ENCODE data around the gene CAST. TPM values are rescaled to one million over a fixed set of nuclear protein-coding genes. Genes with fewer than 3 reads are reported as not detected.
A peak's percentile ranks its signal among the peaks of the same experiment; 100 is the strongest.

The CAST gene, protein sequence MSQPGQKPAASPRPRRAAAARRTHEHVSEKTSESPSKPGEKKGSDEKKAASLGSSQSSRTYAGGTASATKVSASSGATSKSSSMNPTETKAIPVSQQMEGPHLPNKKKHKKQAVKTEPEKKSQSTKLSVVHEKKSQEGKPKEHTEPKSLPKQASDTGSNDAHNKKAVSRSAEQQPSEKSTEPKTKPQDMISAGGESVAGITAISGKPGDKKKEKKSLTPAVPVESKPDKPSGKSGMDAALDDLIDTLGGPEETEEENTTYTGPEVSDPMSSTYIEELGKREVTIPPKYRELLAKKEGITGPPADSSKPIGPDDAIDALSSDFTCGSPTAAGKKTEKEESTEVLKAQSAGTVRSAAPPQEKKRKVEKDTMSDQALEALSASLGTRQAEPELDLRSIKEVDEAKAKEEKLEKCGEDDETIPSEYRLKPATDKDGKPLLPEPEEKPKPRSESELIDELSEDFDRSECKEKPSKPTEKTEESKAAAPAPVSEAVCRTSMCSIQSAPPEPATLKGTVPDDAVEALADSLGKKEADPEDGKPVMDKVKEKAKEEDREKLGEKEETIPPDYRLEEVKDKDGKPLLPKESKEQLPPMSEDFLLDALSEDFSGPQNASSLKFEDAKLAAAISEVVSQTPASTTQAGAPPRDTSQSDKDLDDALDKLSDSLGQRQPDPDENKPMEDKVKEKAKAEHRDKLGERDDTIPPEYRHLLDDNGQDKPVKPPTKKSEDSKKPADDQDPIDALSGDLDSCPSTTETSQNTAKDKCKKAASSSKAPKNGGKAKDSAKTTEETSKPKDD
- 50.3 and 52.3 TPM in 2 replicates for total RNA-seq (2021)
- long read RNA-seq, full-length matches to known transcripts, result 16 of 101 reads
- long read RNA-seq, partial matches to known transcripts, result 40 of 101 reads
- long read RNA-seq, other reads (novel, unspliced or antisense), result 45 of 101 reads

DNA sequence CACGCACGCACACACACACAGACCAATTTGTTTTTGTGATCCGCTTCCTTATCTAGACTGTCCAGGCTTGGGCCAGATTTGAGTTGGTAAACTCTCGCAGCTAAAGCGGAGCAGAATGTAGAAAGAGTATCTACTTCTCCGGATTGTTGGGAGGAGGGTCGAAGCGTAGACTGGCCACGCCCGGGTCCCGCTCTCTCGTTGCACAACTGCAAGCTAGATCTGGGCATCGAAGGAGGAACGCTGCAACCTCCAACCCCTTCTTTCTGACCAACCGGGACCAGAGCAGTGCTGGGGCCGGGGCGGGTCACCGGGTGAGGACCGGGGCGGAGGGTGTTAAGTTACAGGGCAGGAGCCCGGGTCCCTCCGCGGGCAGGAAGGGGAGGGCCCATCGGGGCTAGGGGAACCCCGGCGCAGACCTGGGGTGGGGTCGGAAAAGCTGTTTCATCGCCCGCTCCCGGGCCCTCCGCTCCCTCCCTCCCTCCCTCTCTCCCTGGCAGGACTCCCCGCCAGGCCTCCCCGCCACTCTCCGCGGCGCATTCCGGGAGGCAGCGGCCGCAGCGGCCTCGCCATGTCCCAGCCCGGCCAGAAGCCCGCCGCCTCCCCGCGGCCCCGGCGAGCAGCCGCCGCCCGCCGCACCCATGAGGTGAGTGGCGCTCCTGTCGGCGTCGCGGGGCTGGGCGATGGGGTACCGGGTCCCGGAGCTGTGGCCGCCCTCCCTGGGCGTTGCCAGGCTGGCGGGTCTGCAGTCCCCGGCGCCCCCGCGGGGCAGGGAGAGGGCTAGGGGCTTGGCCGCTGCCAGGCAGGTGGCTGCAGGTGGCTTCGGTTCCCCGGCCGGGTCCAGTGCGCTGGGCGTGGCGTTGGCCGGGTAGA, at the start of gene CAST:
CAST (plus strand) TSS at position 522 of the 870 bp plus-strand sequence; CDS start at position 569, 47 bp downstream.
- Histone ChIP-seq H2BK20ac (ENCODE audit: low read depth, low read length, poor library complexity, severe bottlenecking) (no peak within 1 kb of the TSS), H3K9ac (ENCODE audit: extremely low read depth, insufficient read length, low read length) (no peak within 1 kb of the TSS), H3K79me2 (ENCODE audit: insufficient read depth, low read length) (no peaks in the 10 kb centered on the region), H3K18ac (ENCODE audit: insufficient read length, low read depth, low read length) (peak within 1 kb of the TSS; percentile 43), H2BK120ac (ENCODE audit: low read depth, low read length, poor library complexity, severe bottlenecking) (no peak within 1 kb of the TSS), H2BK5ac (ENCODE audit: insufficient read length, low read length) (no peak within 1 kb of the TSS), H3K23me2 (ENCODE audit: insufficient read length, low read depth, low read length, poor library complexity, severe bottlenecking) (peaks cover 22% of the 10 kb centered on the region), H4K5ac (ENCODE audit: insufficient read length, low read depth, low read length) (no peak within 1 kb of the TSS), H3T11ph (ENCODE audit: low read length) (no peak within 1 kb of the TSS), H4K91ac (ENCODE audit: insufficient read length, low read depth, low read length) (no peak within 1 kb of the TSS), H2AFZ (ENCODE audit: low read length) (peak within 1 kb of the TSS; percentile 35), H3K4me1 (ENCODE audit: insufficient read depth, low read length) (no peaks in the 10 kb centered on the region), H4K20me1 (ENCODE audit: control insufficient read depth, insufficient read depth, insufficient read length) (no peaks in the 10 kb centered on the region), H3K27ac (ENCODE audit: insufficient read length, low read depth, low read length) (no peak within 1 kb of the TSS), H2BK15ac (ENCODE audit: low read depth, low read length) (no peak within 1 kb of the TSS), H3K56ac (ENCODE audit: insufficient read length, low read depth, low read length) (no peak within 1 kb of the TSS), H3K27me3 (ENCODE audit: insufficient read depth, low read length) (peaks cover 11% of the 10 kb centered on the region; the same call in 1 of the 2 replicates), H4K8ac (replicated peaks; ENCODE audit: insufficient read length, low read depth, low read length) (no peak within 1 kb of the TSS), H3K4ac (ENCODE audit: low read depth, low read length) (no peak within 1 kb of the TSS), H2AK5ac (ENCODE audit: insufficient read length, low read length) (no peak within 1 kb of the TSS), H2BK12ac (ENCODE audit: insufficient read length, low read depth, low read length) (no peak within 1 kb of the TSS), H3K4me2 (ENCODE audit: insufficient read depth, insufficient read length, low read length) (peak within 1 kb of the TSS; percentile 79), H3K9me3 (ENCODE audit: control insufficient read depth, low read depth, low read length) (no peaks in the 10 kb centered on the region), H3K23ac (ENCODE audit: insufficient read length, low read depth, low read length) (no peak within 1 kb of the TSS), H3K14ac (ENCODE audit: insufficient read depth, low read length) (no peak within 1 kb of the TSS), H3K79me1 (ENCODE audit: insufficient read depth, low read depth, low read length, poor library complexity, severe bottlenecking) (no peaks in the 10 kb centered on the region)
- Mint-ChIP-seq H3K27ac (peak within 1 kb of the TSS; percentile 81 to 95 (median 82)), H3K36me3 (ENCODE audit: insufficient read depth in 1 of 3, low read depth in 3 of 3) (0 out of 7 replicates have a peak, but pooled peaks cover 0 to 2% (median 0%) of the 10 kb centered on the region in 3 experiments), H3K27me3 (ENCODE audit: low read depth) (peaks cover 50% of the 10 kb centered on the region), H3K9me3 (no peaks in the 10 kb centered on the region; a peak in 2 of 5 replicates), H3K4me3 (peak within 1 kb of the TSS; percentile 95 to 99), H3K4me1 (peaks cover 19 to 21% of the 10 kb centered on the region in 2 experiments)
- no peak for TF ChIP-seq CTCF (conservative IDR thresholded peaks at IDR 0.05)
- WGBS (ENCODE audit: extremely low coverage, insufficient read length, low lambda C conversion rate), result no CpG with 5 or more reads among the region's 75 CpGs
- DNase-seq, result peak; percentile 95

Data from H9 (cell line).